HepG2 (cell line): ENCODE results near the gene HAP1. TPM values are rescaled to one million over a fixed set of nuclear protein-coding genes. Genes with fewer than 3 reads are reported as not detected.
A peak's percentile ranks its signal among the peaks of the same experiment; 100 is the strongest.

Experiments used
- U2AF1 ChIP-seq: fragments of 200-400 bp; formaldehyde crosslinking; optimal IDR thresholded peaks from 2 replicates; pipeline ENCODE3; 2017; ENCODE audit warnings: mild to moderate bottlenecking, low read depth, low read length
- ZSCAN21 ChIP-seq: sonication (generic); formaldehyde crosslinking; IDR thresholded peaks from 2 replicates; pipeline ENCODE4 v1.8.0; 2022; ENCODE audit warnings: mild to moderate bottlenecking, missing genetic modification reagents, moderate library complexity, borderline replicate concordance
- polyA plus RNA-seq, 8 experiments: library from polyadenylated mRNA; depleted of rRNA in 3 of 8; stranded (reverse) in 7 of 8; unstranded in 1 of 8; fragments of >200 nt; fragmentation: Illumina TruSeq in 4 of 8; extraction: Trizol in 4 of 8; gene quantifications; 2 replicates each; pipeline versions ENCODE4 v1.2.1 to v1.2.3, GENCODE V29; 2011 to 2016; ENCODE audit warnings: low read depth in 4 of 8, missing spikeins in 1 of 8, mixed read lengths in 1 of 8; ENCODE audit not compliant: insufficient read depth in 1 of 8
- total RNA-seq, 5 experiments: library from RNA; depleted of rRNA; stranded (reverse); fragments of >200 nt; fragmentation: Illumina TruSeq; extraction: Trizol; gene quantifications; 2 replicates each; pipeline ENCODE4 v1.2.3, GENCODE V29; 2016; ENCODE audit warnings: low read depth in 1 of 5
- TF ChIP-seq, protein P1 (sequence below), 2 experiments: fragments of 450-650 bp in 1 of 2; sonication (generic) in 1 of 2; formaldehyde crosslinking in 1 of 2; IDR thresholded peaks; 2 replicates each; pipeline versions ENCODE4 v1.6.1 to v1.8.0; 2016 to 2022; ENCODE audit warnings: antibody characterized with exemption in 1 of 2, mild to moderate bottlenecking in 1 of 2, missing genetic modification reagents in 1 of 2

The HAP1 gene
- total and polyA plus RNA-seq, 2 of the 13 experiments (the other 11 are each of a cell fraction or from before 2014, with no cell fraction given): 0.07 TPM

DNA sequence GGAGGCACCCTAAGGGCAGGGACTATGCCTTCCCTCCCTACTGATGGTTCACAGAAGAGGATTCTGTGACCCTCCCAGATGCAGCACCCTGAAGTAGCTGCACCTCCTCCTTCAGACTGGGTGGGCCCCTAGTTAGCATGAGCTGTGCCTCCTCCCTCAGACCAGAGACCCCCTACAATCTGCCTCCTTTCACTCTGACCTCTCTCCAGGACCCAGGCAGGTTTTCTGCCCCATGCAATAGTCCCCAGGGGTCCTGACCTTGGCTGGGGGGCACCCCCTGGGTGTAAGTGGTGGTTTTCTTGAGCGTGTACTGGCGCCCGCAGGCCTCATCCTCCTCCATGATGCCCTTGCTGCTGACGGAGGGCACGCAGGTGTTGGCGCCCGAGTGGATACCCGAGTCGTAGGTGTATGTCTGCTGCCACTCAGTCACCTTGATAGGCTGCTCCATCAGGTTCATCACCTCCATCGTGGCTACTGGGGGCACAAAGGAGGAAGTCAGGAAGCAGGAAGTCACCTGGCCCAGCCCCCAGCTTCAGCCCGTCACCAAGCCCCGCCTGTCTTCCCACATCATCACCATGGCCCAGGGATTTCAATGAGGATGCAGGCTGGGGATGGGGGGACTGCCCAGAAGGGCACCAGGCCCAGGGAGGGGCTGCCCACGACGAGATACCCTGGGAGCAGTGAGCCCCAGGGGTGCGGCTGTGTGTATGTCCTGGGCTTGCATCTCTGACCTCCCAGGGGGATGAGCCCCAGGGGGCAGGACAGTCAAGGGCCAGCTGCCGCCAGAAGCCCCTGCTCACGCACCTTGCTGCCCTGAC, 37.2 kb upstream of the HAP1 start (continued):
- TF ChIP-seq ZSCAN21 (CRISPR knock-in tag) (no peak), U2AF1 (peak; percentile 5)
- TF ChIP-seq, protein P1, sequence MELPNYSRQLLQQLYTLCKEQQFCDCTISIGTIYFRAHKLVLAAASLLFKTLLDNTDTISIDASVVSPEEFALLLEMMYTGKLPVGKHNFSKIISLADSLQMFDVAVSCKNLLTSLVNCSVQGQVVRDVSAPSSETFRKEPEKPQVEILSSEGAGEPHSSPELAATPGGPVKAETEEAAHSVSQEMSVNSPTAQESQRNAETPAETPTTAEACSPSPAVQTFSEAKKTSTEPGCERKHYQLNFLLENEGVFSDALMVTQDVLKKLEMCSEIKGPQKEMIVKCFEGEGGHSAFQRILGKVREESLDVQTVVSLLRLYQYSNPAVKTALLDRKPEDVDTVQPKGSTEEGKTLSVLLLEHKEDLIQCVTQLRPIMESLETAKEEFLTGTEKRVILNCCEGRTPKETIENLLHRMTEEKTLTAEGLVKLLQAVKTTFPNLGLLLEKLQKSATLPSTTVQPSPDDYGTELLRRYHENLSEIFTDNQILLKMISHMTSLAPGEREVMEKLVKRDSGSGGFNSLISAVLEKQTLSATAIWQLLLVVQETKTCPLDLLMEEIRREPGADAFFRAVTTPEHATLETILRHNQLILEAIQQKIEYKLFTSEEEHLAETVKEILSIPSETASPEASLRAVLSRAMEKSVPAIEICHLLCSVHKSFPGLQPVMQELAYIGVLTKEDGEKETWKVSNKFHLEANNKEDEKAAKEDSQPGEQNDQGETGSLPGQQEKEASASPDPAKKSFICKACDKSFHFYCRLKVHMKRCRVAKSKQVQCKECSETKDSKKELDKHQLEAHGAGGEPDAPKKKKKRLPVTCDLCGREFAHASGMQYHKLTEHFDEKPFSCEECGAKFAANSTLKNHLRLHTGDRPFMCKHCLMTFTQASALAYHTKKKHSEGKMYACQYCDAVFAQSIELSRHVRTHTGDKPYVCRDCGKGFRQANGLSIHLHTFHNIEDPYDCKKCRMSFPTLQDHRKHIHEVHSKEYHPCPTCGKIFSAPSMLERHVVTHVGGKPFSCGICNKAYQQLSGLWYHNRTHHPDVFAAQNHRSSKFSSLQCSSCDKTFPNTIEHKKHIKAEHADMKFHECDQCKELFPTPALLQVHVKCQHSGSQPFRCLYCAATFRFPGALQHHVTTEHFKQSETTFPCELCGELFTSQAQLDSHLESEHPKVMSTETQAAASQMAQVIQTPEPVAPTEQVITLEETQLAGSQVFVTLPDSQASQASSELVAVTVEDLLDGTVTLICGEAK (IDR thresholded peaks at IDR 0.05): no peak
- TF ChIP-seq, protein P1 (CRISPR knock-in tag; IDR thresholded peaks at IDR 0.05): no peak
